MCF 10A (cell line): ENCODE measurements around the gene EP400. TPM values are rescaled to one million over a fixed set of nuclear protein-coding genes. Genes with fewer than 3 reads are reported as not detected.

ENCODE experiments used
- BruUV-seq: library from RNA; stranded (reverse); fragments of 400-500 nt; replicated peaks from 2 replicates; lab custom pipeline; 2021; lab: Mats Ljungman, UMichigan
- CTCF ChIA-PET: fragments of 300-600 bp; sonication (Branson Sonifier 250); formaldehyde crosslinking; extraction: SDS; loops from one replicate; lab custom pipeline; 2021; ENCODE audit warnings: antibody characterized with exemption, inconsistent platforms; lab: Yijun Ruan, JAX
- POLR2A ChIA-PET: fragments of 300-600, 350-650 bp; sonication (Branson Sonifier 250); formaldehyde crosslinking; extraction: SDS; loops from one replicate; lab custom pipeline; 2020; ENCODE audit warnings: antibody characterized with exemption, inconsistent platforms; lab: Yijun Ruan, JAX
- DNase-seq: peaks from one replicate; pipeline ENCODE4 v3.0.0-alpha.2; 2018; ENCODE audit not compliant: unreplicated experiment
- H3K27ac Mint-ChIP-seq: one replicate; pipeline ENCODE4 v1.8.0; 2022; ENCODE audit warnings: mild to moderate bottlenecking, low read depth, mixed read lengths; ENCODE audit not compliant: unreplicated experiment
- H3K27me3 Mint-ChIP-seq: one replicate; pipeline ENCODE4 v1.8.0; 2022; ENCODE audit warnings: mixed read lengths; ENCODE audit not compliant: insufficient read depth, unreplicated experiment
- H3K36me3 Mint-ChIP-seq: one replicate; pipeline ENCODE4 v1.8.0; 2022; ENCODE audit warnings: mild to moderate bottlenecking, moderate library complexity, mixed read lengths; ENCODE audit not compliant: insufficient read depth, unreplicated experiment
- H3K4me1 Mint-ChIP-seq: one replicate; pipeline ENCODE4 v1.8.0; 2022; ENCODE audit warnings: mixed read lengths; ENCODE audit not compliant: insufficient read depth, unreplicated experiment
- H3K4me3 Mint-ChIP-seq: one replicate; pipeline ENCODE4 v1.8.0; 2022; ENCODE audit warnings: mild to moderate bottlenecking, moderate library complexity, mixed read lengths; ENCODE audit not compliant: unreplicated experiment
- H3K9me3 Mint-ChIP-seq: one replicate; pipeline ENCODE4 v1.8.0; 2022; ENCODE audit warnings: mixed read lengths; ENCODE audit not compliant: unreplicated experiment
- CTCF ChIP-seq: fragments of 200-600 bp; IDR thresholded peaks from one replicate; pipeline ENCODE4 v1.8.0; 2022; ENCODE audit warnings: antibody characterized with exemption, mild to moderate bottlenecking; ENCODE audit not compliant: unreplicated experiment
- intact Hi-C: fragments of 100-400 bp; cut with micrococcal nuclease; formaldehyde crosslinking; loops from 2 replicates; pipeline ENCODE4 v1.14.1; 2022
- total RNA-seq: library from RNA; stranded (reverse); gene quantifications from 2 replicates; pipeline ENCODE4 v1.2.3, GENCODE V29; 2022

The EP400 gene
- total RNA-seq, 1 experiment from 2014 or later: 52.4 TPM

- Mint-ChIP-seq H3K4me1 (no peaks in the 10 kb centered on the region), H3K36me3 (peaks cover 74% of the 10 kb centered on the region), H3K4me3 (no peak overlapping the region), H3K27ac (no peak overlapping the region), H3K9me3 (no peaks in the 10 kb centered on the region), H3K27me3 (no peaks in the 10 kb centered on the region)
- TF ChIP-seq CTCF: no peak
- BruUV-seq: no TSS peak
- intact Hi-C loops: no loop called here
- ChIA-PET CTCF (no interaction called here), POLR2A (interaction anchor here (1.2 kb wide), 1 partner anchor 16 kb away, joined by 3 read pairs; the partner anchor contains the start of gene EP400)
- DNase-seq: no peak
Observed at GRCh38 chr12:131933387-131933786, 16.4 kb upstream of the EP400 start.

- Mint-ChIP-seq H3K9me3 (no peaks in the 10 kb centered on the region), H3K4me1 (peaks cover under 1% of the 10 kb centered on the region), H3K27me3 (no peaks in the 10 kb centered on the region), H3K27ac (no peak overlapping the region), H3K4me3 (no peak overlapping the region), H3K36me3 (peaks cover 74% of the 10 kb centered on the region)
- no peak for DNase-seq
- no TSS peak for BruUV-seq
- TF ChIP-seq CTCF: no peak
- ChIA-PET CTCF (no interaction called here), POLR2A (interaction anchor here (0.6 to 1.2 kb wide), 2 partner anchors 12 to 15 kb away, joined by 3 read pairs; partner anchors contain the start of gene EP400)
- intact Hi-C loops: no loop called here
Observed at GRCh38 chr12:131934535-131934934, 15.2 kb upstream of the EP400 start.

- Mint-ChIP-seq H3K9me3 (no peaks in the 10 kb centered on the region), H3K4me3 (no peak overlapping the region), H3K36me3 (peaks cover 79% of the 10 kb centered on the region), H3K27me3 (no peaks in the 10 kb centered on the region), H3K27ac (peak overlapping the region; percentile 88), H3K4me1 (peaks cover 12% of the 10 kb centered on the region)
- no peak for DNase-seq
- ChIA-PET CTCF (interaction anchor here (0.7 to 1.0 kb wide), 2 partner anchors 107 to 574 kb away, joined by 3 read pairs; no protein-coding TSS in a partner anchor), POLR2A (interaction anchor here (0.7 to 1.2 kb wide), 2 partner anchors 8 to 42 kb away, joined by 3 to 4 read pairs; no protein-coding TSS in a partner anchor)
- BruUV-seq: no TSS peak
- intact Hi-C loops: no loop called here
- no peak for TF ChIP-seq CTCF
Observed at GRCh38 chr12:131938082-131938481, 11.7 kb upstream of the EP400 start.

GRCh38 chr12:131939007-131939406 lies 10.7 kb upstream of the EP400 start:
- Mint-ChIP-seq H3K9me3 (no peaks in the 10 kb centered on the region), H3K4me1 (peaks cover 12% of the 10 kb centered on the region), H3K27ac (no peak overlapping the region), H3K4me3 (no peak overlapping the region), H3K27me3 (no peaks in the 10 kb centered on the region), H3K36me3 (peaks cover 79% of the 10 kb centered on the region)
- POLR2A ChIA-PET: interaction anchor here (3.1 kb wide), 1 partner anchor 9 kb away, joined by 29 read pairs; the partner anchor contains the start of gene PUS1
- TF ChIP-seq CTCF: no peak
- intact Hi-C loops: no loop called here
- no TSS peak for BruUV-seq
- CTCF ChIA-PET: interaction anchor here (0.6 to 1.5 kb wide), 2 partner anchors 9 to 399 kb away, joined by 3 to 4 read pairs; no protein-coding TSS in a partner anchor
- no peak for DNase-seq
